GM12874 (cell line): ENCODE data around the gene LGR4.

ENCODE experiments used
- CTCF ChIP-seq: IDR thresholded peaks from 2 replicates; pipeline ENCODE4 v1.5.1; 2011; ENCODE audit warnings: low read depth, mild to moderate bottlenecking, control low read depth, low read length, moderate library complexity; ENCODE audit not compliant: insufficient read depth

LGR4 gene

DNA sequence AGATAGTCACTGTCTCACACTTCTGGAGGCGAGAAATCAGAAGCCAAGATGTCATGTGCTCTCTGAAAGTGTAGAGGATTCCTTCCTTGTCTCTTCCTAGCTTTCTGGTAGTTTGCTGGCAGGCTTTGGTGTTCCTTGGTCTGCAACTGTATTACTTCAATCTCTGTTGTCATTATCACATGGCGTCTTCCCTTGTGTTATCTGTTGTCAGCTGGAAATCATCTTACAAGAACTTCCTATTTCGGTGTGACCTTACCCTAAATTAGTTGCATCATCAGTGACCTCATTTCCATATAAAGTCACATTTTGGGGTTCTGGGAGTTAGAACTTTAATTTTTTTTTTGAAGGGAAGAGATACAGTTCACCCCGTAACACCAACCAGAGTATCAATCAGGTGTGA lies 37.3 kb upstream of the LGR4 start:
- TF ChIP-seq CTCF = no peak

- TF ChIP-seq CTCF = no peak
Measured at GRCh38 chr11:27507557-27508322, 35.1 kb upstream of the LGR4 start.

- peak; percentile 17; the same call in 1 of the 2 replicates for TF ChIP-seq CTCF
Measured at GRCh38 chr11:27506200-27507182, 33.9 kb upstream of the LGR4 start, which contains the start of gene LIN7C. Gene LIN7C (minus strand): TSS chr11:27506769. CDS start chr11:27506752, 17 bp downstream.

GRCh38 chr11:27505781-27506180 lies 33.2 kb upstream of the LGR4 start:
- no peak for TF ChIP-seq CTCF

- TF ChIP-seq CTCF = no peak
Measured at GRCh38 chr11:27504205-27504604, 31.6 kb upstream of the LGR4 start.

DNA sequence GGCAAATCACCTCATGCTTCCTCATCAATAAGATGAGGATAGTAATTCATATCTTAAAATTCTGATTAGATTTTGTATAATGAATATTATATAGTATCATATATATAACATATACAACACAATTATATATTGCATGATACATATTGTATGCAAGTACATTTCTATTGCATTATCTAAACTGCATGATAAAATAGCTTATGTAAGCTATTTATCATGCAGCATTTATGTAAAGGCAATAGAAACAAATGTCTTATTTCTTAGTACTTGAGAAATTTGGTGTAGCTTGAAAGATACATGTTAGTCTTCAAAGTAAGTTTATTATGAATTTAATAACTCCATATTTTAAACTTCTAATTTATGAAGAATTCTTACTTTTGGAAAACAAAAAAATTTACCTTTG lies 28.5 kb upstream of the LGR4 start:
- TF ChIP-seq CTCF = no peak

- no peak for TF ChIP-seq CTCF
Measured at GRCh38 chr11:27497911-27498310, 25.3 kb upstream of the LGR4 start.
